KMS-11 (cell line): ENCODE results near the gene SLC2A10.

Experiments used
- H2AFZ ChIP-seq: fragments of 200-600 bp; sonication (generic); 2 replicates; pipeline ENCODE4 v1.6.1; 2016; ENCODE audit warnings: antibody characterized with exemption, mixed run types, low read depth
- H3K27ac ChIP-seq: fragments of 200-600 bp; sonication (generic); 2 replicates; pipeline ENCODE4 v1.6.1; 2016; ENCODE audit warnings: mild to moderate bottlenecking, mixed run types
- H3K27me3 ChIP-seq: fragments of 200-600 bp; sonication (generic); 2 replicates; pipeline ENCODE4 v1.6.1; 2017; ENCODE audit warnings: mild to moderate bottlenecking, low read depth, mixed run types, moderate library complexity; ENCODE audit not compliant: insufficient read depth
- H3K36me3 ChIP-seq: fragments of 200-600 bp; sonication (generic); 2 replicates; pipeline ENCODE4 v1.6.1; 2017; ENCODE audit warnings: mild to moderate bottlenecking, mixed run types; ENCODE audit not compliant: insufficient read depth
- H3K4me1 ChIP-seq: fragments of 200-600 bp; sonication (generic); 2 replicates; pipeline ENCODE4 v1.6.1; 2016; ENCODE audit warnings: mild to moderate bottlenecking, low read depth, mixed run types; ENCODE audit not compliant: poor library complexity, severe bottlenecking
- H3K4me2 ChIP-seq: fragments of 200-600 bp; sonication (generic); 2 replicates; pipeline ENCODE4 v1.7.0; 2016; ENCODE audit warnings: mild to moderate bottlenecking, mixed run types
- H3K4me3 ChIP-seq: fragments of 200-600 bp; sonication (generic); IDR thresholded peaks from 2 replicates; pipeline ENCODE4 v1.6.1; 2017; ENCODE audit warnings: low read depth, low read length, mixed read lengths; ENCODE audit not compliant: insufficient read depth
- H3K79me2 ChIP-seq: fragments of 200-600 bp; sonication (generic); 2 replicates; pipeline ENCODE4 v1.6.1; 2016; ENCODE audit warnings: low read depth, mixed run types; ENCODE audit not compliant: insufficient read depth
- H3K9ac ChIP-seq: fragments of 200-600 bp; sonication (generic); 2 replicates; pipeline ENCODE4 v1.6.1; 2016; ENCODE audit warnings: mild to moderate bottlenecking, mixed run types
- H4K20me1 ChIP-seq: fragments of 200-600 bp; sonication (generic); 2 replicates; pipeline ENCODE4 v1.6.1; 2016; ENCODE audit warnings: mild to moderate bottlenecking, mixed run types; ENCODE audit not compliant: insufficient read depth
- CTCF ChIP-seq: fragments of 200-600 bp; sonication (generic); conservative IDR thresholded peaks from 2 replicates; pipeline ENCODE4 v1.6.1; 2017; ENCODE audit warnings: low read depth, mild to moderate bottlenecking, antibody characterized with exemption, low read length, moderate library complexity, mixed read lengths

SLC2A10 gene

GRCh38 chr20:46720776-46721425 is 11.5 kb downstream of the SLC2A10 start:
- no peaks in the 10 kb centered on the region for H3K27me3 ChIP-seq
- H3K4me3 ChIP-seq = no peak overlapping the region
- no peaks in the 10 kb centered on the region for H3K36me3 ChIP-seq
- no peaks in the 10 kb centered on the region for H4K20me1 ChIP-seq
- no peak overlapping the region for H3K9ac ChIP-seq
- no peak for TF ChIP-seq CTCF
- no peak overlapping the region for H3K27ac ChIP-seq
- H3K4me2 ChIP-seq = no peak overlapping the region
- no peaks in the 10 kb centered on the region for H3K79me2 ChIP-seq
- H3K4me1 ChIP-seq = no peaks in the 10 kb centered on the region
- no peak overlapping the region for H2AFZ ChIP-seq

- H3K4me3 ChIP-seq = no peak overlapping the region
- H3K27ac ChIP-seq = no peak overlapping the region
- no peaks in the 10 kb centered on the region for H3K27me3 ChIP-seq
- H3K79me2 ChIP-seq = no peaks in the 10 kb centered on the region
- no peak overlapping the region for H3K9ac ChIP-seq
- no peak overlapping the region for H3K4me2 ChIP-seq
- no peak for TF ChIP-seq CTCF
- no peaks in the 10 kb centered on the region for H4K20me1 ChIP-seq
- no peaks in the 10 kb centered on the region for H3K4me1 ChIP-seq
- H3K36me3 ChIP-seq = no peaks in the 10 kb centered on the region
- H2AFZ ChIP-seq = no peak overlapping the region
These were observed 12.0 kb downstream of the SLC2A10 start for GRCh38 chr20:46721476-46721875.

- TF ChIP-seq CTCF = no peak
- Histone ChIP-seq H3K4me2 (no peak overlapping the region), H3K27ac (no peak overlapping the region), H3K9ac (no peak overlapping the region), H3K79me2 (no peaks in the 10 kb centered on the region), H2AFZ (no peak overlapping the region), H3K4me1 (no peaks in the 10 kb centered on the region), H3K36me3 (no peaks in the 10 kb centered on the region), H4K20me1 (no peaks in the 10 kb centered on the region), H3K27me3 (no peaks in the 10 kb centered on the region), H3K4me3 (no peak overlapping the region)
These were observed 13.0 kb downstream of the SLC2A10 start for GRCh38 chr20:46722450-46722849.

- H3K36me3 ChIP-seq = no peaks in the 10 kb centered on the region
- H3K27ac ChIP-seq = no peak overlapping the region
- H3K79me2 ChIP-seq = no peaks in the 10 kb centered on the region
- no peak overlapping the region for H2AFZ ChIP-seq
- H3K27me3 ChIP-seq = no peaks in the 10 kb centered on the region
- H3K4me3 ChIP-seq = no peak overlapping the region
- no peaks in the 10 kb centered on the region for H4K20me1 ChIP-seq
- TF ChIP-seq CTCF = no peak
- H3K4me1 ChIP-seq = no peaks in the 10 kb centered on the region
- H3K4me2 ChIP-seq = no peak overlapping the region
- H3K9ac ChIP-seq = no peak overlapping the region
These were observed 13.6 kb downstream of the SLC2A10 start for GRCh38 chr20:46723039-46723438.
